ENCODE results near the gene SNRPB.

DNA sequence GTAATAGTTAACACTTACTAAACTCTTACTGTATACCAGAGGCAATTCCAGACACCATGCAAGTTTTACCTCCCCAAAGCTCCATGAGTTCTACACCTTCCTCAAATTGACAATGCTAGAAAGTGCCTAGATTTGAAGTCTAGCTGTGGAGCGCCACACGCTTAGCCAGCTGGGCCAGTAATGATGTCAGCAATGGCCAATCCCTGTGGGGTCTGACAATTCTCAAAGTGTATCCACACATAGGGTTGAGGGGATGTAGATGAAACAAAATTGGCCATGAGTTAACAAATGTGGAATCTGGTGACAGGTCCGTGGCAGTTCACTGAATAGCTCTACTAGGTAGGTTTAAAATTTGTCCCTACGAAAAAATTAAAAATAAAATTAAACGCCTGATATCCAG, 36.9 kb upstream of the SNRPB start:
- TF ChIP-seq, protein P1, sequence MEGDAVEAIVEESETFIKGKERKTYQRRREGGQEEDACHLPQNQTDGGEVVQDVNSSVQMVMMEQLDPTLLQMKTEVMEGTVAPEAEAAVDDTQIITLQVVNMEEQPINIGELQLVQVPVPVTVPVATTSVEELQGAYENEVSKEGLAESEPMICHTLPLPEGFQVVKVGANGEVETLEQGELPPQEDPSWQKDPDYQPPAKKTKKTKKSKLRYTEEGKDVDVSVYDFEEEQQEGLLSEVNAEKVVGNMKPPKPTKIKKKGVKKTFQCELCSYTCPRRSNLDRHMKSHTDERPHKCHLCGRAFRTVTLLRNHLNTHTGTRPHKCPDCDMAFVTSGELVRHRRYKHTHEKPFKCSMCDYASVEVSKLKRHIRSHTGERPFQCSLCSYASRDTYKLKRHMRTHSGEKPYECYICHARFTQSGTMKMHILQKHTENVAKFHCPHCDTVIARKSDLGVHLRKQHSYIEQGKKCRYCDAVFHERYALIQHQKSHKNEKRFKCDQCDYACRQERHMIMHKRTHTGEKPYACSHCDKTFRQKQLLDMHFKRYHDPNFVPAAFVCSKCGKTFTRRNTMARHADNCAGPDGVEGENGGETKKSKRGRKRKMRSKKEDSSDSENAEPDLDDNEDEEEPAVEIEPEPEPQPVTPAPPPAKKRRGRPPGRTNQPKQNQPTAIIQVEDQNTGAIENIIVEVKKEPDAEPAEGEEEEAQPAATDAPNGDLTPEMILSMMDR (conservative IDR thresholded peaks at IDR 0.05 in 1 of 2, IDR thresholded peaks at IDR 0.05 in 1 of 2; ENCODE audit: low read depth in 1 of 2, low read length in 2 of 2): no peak
- TF ChIP-seq EZH2 (IDR thresholded peaks at IDR 0.05; ENCODE audit: low read length, missing control alignments): no peak

Measured in fibroblast of lung (primary cell).